ELR (cell line): ENCODE results near the gene MED12L.
"Not testable (repeated sequence)": the region's sequence is repeated elsewhere in the genome, so short reads cannot be mapped to it uniquely, and the experiment has no call there.

ENCODE experiments used
- DNase-seq: peaks from one replicate; pipeline ENCODE4 v3.0.0-alpha.2; 2015; ENCODE audit warnings: low read depth

Gene MED12L

GRCh38 chr3:151213881-151214280 lies 128.4 kb downstream of the MED12L start:
- no peak for DNase-seq

GRCh38 chr3:151214459-151214858 lies 129.0 kb downstream of the MED12L start:
- no peak for DNase-seq

DNA sequence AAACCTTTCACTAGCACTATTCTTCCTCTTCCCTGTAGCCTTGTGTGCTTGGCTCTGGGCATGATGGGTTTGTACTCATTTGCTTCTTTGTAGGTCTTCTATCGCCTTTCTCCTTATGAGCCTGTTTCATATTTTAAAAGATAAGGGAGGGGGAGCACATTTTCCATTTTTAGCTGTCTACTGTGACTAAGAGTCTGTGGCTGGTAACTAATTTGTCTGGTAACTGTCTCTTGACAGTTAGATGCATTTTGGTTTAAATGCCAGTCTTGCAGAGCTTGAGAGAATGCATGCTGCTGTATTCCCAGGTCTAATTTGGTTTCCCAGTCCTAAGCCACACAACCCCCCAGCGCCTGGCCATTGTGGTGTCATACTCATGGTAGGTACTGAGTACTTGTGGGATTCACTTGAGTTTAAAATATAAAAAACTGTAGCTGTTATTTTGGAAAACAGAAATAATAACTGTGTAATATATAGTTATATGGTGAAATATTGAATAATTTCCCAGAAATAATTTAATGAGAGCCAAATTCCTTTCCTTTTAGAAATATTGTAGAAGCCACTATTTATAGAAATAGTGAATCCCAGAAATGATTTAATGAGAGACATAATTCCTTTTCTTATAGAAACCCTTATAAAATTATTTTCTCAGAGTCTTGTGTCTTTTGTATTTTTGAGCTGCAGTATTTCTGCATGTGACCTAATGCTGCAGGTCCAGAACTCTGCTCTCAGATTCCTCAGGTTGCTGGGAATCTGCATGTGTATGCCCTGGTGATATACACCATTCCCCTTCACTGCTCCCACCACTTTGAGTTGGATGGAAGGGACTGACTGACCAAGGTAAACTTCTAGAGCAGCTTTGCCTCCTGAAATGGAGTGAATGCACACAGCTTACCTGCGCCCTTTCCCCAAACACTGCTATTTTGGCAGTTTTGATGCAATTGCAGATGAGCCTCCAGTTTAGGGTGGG lies 131.5 kb downstream of the MED12L start:
- DNase-seq, result no peak

GRCh38 chr3:151218136-151218535 lies 132.7 kb downstream of the MED12L start:
- DNase-seq, result no peak

- DNase-seq, result peak; percentile 88
Observed at GRCh38 chr3:151219056-151219455, 133.6 kb downstream of the MED12L start.

GRCh38 chr3:151224268-151224866 lies 138.9 kb downstream of the MED12L start:
- DNase-seq, result no peak

DNA sequence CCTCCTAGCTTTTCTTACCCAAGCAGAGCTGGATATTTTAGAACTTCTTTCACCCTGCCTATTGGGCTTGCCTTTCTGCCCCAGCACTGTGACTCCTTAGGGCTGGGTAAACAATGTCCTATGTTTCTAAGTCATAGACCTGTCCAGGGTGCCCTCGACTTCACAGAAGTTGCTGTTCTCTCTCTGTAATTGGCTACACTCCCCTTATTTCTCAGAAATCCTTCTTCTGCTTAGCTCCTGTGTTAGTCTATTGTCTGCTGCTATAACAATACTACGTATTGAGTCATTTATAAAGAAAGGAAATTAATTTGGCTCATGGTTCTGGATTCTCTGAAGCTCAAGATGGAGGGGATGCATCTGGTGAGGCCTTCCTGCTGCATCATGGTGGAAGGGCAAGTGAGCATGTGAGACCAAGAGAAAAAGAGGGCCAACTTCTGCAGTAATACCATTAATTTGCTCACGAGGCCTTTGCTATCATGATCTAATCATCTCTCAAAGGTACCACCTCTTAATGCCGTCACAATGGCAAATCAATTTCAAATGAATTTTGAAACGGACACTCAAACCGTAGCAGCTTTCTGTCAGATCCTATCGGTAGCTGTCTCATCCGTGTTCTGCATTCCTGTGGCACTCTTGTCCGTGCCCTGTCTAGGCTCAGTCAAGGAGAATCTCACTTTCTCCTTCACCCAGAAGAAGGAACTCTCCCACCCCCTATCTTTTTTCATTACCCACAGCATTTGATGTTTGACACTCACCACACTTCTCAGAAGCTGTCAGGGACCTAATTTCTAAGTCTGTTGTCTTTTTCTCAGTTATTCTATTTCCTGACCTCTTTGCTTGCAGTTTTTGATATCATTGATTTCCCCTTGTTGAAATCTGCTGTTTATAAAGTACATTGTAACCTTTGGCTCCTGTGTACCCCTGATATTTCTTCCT lies 139.8 kb downstream of the MED12L start:
- DNase-seq, result no peak

DNA sequence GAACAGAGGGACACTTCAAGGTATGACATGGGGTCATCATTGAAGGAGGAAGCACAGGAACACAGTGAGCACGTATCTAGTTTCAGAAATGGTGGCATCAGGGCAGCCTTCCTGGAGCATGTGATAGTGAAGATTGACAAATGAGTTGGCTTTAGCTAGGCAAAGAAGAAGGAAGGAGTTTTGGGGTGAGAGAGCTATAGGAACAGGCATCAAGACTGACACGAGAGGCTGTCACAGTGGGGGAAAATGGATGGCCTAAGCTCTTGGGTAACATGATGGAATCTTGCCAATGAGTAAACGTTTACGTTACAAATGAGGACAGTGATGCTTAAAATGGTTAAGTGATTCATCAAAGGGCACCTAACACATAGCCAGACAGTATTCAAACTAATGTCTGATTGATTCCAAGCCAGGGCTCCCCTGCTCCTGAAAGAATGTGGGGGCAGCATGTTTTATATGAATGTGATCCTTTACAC lies 140.7 kb downstream of the MED12L start:
- peak; percentile 89 for DNase-seq

GRCh38 chr3:151226825-151227224 lies 141.4 kb downstream of the MED12L start:
- no peak for DNase-seq

GRCh38 chr3:151227266-151227806 lies 141.9 kb downstream of the MED12L start:
- no peak for DNase-seq

DNA sequence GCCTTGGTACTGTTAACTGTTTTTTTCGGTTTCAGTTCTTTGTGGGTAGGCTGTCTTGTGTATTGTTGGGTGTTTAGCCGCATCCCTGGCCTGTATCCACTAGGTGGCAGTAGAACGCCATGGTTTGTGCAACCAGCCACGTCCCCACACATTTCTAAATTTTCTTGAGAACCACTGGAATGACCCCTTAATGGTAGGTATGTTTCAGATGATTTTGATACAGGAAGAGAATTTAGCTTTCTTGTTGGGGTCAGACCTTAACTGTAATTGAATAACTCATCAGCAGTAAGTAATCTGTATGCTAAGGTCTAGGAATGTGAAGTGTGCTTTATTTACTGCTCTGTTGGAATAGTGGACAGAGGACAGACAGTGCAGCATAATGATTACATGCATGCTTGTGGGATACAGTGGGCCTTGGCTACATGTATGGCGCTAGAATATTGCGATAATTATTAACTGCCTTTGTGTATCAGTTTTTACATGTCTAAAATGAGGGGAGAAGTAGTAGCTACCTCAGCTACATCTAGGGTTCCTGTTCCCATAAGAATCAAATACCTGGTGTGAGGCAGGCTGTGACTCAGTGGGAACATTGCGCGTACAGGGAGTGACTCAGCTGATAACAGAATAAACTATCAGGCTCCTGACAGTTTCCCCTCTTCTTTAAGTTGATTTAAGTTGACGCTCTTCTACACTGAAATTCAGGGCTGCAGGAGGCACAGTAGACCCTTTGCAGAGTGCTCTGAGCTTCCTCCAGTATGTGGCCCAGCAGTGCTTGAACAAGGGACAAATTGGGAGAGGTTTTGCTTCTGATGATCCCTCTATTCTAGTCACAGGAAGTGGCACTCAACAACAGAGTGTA lies 142.6 kb downstream of the MED12L start:
- DNase-seq, result peak; percentile 80

DNA sequence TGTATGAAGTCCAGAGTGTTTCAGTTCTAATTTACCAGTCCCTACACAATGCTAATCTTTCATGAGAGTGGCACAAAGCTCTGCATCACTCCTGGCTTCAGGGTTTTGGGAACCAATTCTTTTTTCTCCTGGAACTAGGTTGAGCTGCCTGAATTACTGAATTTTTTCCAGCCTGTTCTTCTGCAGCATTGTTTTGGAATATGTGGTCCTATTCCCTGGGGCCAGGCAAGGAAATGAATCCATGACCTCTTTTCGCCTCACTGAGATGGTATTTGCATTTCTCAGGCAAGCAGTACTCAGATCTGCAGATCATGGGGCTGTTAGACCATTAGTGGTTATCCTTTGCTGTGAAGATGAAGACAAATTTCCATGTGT lies 143.2 kb downstream of the MED12L start:
- DNase-seq, result peak; percentile 54

- DNase-seq, result no peak
Observed at GRCh38 chr3:151230646-151231045, 145.2 kb downstream of the MED12L start.

DNA sequence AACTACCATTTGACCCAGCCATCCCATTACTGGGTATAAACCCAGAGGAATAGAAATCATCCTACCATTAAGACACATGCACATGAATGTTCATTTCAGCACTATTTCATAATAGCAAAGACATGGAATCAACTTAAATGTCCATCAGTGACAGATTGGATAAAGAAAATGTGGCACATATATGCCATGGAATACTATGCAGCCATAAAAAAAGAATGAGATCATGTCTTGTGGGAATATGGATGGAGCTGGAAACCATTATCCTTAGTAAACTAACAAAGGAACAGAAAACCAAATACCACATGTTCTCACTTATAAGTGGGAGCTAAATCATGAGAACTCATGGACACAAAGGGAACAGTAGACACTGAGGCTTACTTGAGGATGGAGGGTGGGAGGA lies 146.9 kb downstream of the MED12L start:
- not testable (repeated sequence) for DNase-seq

- DNase-seq, result no peak
Observed at GRCh38 chr3:151232991-151233390, 147.5 kb downstream of the MED12L start.

GRCh38 chr3:151234825-151235224 lies 149.4 kb downstream of the MED12L start:
- DNase-seq, result no peak

- no peak for DNase-seq
Observed at GRCh38 chr3:151236316-151236715, 150.9 kb downstream of the MED12L start.

- peak; percentile 41 for DNase-seq
Observed at GRCh38 chr3:151236736-151237135, 151.3 kb downstream of the MED12L start.

DNA sequence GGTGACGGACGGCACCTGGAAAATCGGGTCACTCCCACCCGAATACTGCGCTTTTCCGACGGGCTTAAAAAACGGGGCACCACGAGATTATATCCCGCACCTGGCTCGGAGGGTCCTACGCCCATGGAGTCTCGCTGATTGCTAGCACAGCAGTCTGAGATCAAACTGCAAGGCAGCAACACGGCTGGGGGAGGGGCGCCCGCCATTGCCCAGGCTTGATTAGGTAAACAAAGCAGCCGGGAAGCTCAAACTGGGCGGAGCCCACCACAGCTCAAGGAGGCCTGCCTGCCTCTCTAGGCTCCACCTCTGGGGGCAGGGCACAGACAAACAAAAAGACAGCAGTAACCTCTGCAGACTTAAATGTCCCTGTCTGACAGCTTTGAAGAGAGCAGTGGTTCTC lies 156.5 kb downstream of the MED12L start:
- DNase-seq, result not testable (repeated sequence)

- no peak for DNase-seq
Observed at GRCh38 chr3:151248772-151249337, 163.4 kb downstream of the MED12L start.

DNA sequence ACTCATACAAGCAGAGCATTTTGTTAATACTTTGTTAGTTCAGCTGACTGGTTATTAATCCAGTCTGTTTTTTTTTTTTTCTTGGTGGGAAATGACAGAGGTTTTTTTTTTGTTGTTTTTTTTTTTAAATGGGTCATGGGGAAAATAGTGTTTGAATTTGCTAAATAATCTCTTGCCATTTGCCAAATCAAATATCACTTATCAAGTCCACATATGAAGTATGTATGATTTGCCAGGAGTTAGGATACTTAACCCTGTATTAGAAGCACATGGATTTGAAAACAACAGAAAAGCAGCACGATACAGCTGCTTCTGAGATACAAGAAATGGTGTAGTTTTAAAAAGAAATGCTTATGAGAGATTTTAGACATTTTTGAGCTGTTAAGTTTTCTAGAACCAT lies 171.3 kb downstream of the MED12L start:
- DNase-seq, result no peak
